Calu3 (cell line): Measurements from ENCODE around the gene DROSHA. TPM values are rescaled to one million over a fixed set of nuclear protein-coding genes. Genes with fewer than 3 reads are reported as not detected.
A peak's percentile ranks its signal among the peaks of the same experiment; 100 is the strongest.

Source experiments
- BruUV-seq: library from RNA; stranded (reverse); fragments of 400-500 nt; replicated peaks from 2 replicates; lab custom pipeline; 2021; lab: Mats Ljungman, UMichigan
- CTCF ChIA-PET: fragments of 300-600 bp; sonication (Branson Sonifier 250); formaldehyde crosslinking; loops from one replicate; lab custom pipeline; 2022; ENCODE audit warnings: antibody characterized with exemption; lab: Charles Lee
- DNase-seq: peaks from one replicate; pipeline ENCODE4 v3.0.0; 2022
- H3K27ac Mint-ChIP-seq: one replicate; pipeline ENCODE4 v1.8.0; 2022; ENCODE audit warnings: mixed read lengths; ENCODE audit not compliant: unreplicated experiment
- H3K27me3 Mint-ChIP-seq: one replicate; pipeline ENCODE4 v1.8.0; 2022; ENCODE audit warnings: mixed read lengths; ENCODE audit not compliant: unreplicated experiment
- H3K36me3 Mint-ChIP-seq: one replicate; pipeline ENCODE4 v1.8.0; 2022; ENCODE audit warnings: mild to moderate bottlenecking, moderate library complexity, mixed read lengths; ENCODE audit not compliant: insufficient read depth, unreplicated experiment
- H3K4me1 Mint-ChIP-seq: one replicate; pipeline ENCODE4 v1.8.0; 2022; ENCODE audit warnings: mild to moderate bottlenecking, low read depth, mixed read lengths; ENCODE audit not compliant: unreplicated experiment
- H3K4me3 Mint-ChIP-seq: one replicate; pipeline ENCODE4 v1.8.0; 2022; ENCODE audit warnings: mild to moderate bottlenecking, low read depth, moderate library complexity, mixed read lengths; ENCODE audit not compliant: unreplicated experiment
- H3K9me3 Mint-ChIP-seq: one replicate; pipeline ENCODE4 v1.8.0; 2022; ENCODE audit warnings: low read depth, mixed read lengths; ENCODE audit not compliant: unreplicated experiment
- intact Hi-C: fragments of 100-400 bp; cut with micrococcal nuclease; formaldehyde crosslinking; loops from one replicate; pipeline ENCODE4 v1.10.0; 2022; ENCODE audit not compliant: unreplicated experiment
- total RNA-seq: library from RNA; stranded (reverse); gene quantifications from 2 replicates; pipeline ENCODE4 v1.2.3, GENCODE V29; 2022
- TF ChIP-seq, protein P1 (sequence below): fragments of 200-600 bp; IDR thresholded peaks from one replicate; pipeline ENCODE4 v1.8.0; 2022; ENCODE audit warnings: antibody characterized with exemption; ENCODE audit not compliant: unreplicated experiment

DROSHA gene
- total RNA-seq, 1 experiment from 2014 or later: 72.5 TPM

DNA sequence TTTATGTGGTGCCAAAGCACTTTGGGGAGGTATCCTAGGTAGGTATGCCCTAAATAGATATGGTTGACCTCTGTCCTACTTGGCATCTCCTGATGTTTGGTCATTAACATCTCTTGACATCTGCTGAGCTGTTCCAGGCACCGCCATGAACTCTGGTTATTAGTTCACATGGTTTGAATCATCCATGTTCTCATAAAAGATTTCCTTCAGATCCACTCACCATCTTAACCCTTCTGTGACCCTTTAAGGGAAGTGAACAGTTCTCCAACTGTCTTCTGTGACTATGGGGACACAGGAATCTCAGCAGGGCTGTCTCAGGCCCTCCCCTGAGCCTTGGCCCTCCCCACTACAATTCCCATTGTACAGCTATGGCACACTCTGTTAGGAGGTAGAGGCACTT, 170.7 kb downstream of the DROSHA start:
- intact Hi-C loops: no loop called here
- no peaks in the 10 kb centered on the region for H3K27me3 Mint-ChIP-seq
- H3K9me3 Mint-ChIP-seq: peaks cover 5% of the 10 kb centered on the region
- H3K4me3 Mint-ChIP-seq: no peak overlapping the region
- CTCF ChIA-PET: no interaction called here
- no TSS peak for BruUV-seq
- TF ChIP-seq, protein P1, sequence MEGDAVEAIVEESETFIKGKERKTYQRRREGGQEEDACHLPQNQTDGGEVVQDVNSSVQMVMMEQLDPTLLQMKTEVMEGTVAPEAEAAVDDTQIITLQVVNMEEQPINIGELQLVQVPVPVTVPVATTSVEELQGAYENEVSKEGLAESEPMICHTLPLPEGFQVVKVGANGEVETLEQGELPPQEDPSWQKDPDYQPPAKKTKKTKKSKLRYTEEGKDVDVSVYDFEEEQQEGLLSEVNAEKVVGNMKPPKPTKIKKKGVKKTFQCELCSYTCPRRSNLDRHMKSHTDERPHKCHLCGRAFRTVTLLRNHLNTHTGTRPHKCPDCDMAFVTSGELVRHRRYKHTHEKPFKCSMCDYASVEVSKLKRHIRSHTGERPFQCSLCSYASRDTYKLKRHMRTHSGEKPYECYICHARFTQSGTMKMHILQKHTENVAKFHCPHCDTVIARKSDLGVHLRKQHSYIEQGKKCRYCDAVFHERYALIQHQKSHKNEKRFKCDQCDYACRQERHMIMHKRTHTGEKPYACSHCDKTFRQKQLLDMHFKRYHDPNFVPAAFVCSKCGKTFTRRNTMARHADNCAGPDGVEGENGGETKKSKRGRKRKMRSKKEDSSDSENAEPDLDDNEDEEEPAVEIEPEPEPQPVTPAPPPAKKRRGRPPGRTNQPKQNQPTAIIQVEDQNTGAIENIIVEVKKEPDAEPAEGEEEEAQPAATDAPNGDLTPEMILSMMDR: no peak
- no peaks in the 10 kb centered on the region for H3K36me3 Mint-ChIP-seq
- H3K4me1 Mint-ChIP-seq: peaks cover 14% of the 10 kb centered on the region
- DNase-seq: no peak
- no peak overlapping the region for H3K27ac Mint-ChIP-seq

DNA sequence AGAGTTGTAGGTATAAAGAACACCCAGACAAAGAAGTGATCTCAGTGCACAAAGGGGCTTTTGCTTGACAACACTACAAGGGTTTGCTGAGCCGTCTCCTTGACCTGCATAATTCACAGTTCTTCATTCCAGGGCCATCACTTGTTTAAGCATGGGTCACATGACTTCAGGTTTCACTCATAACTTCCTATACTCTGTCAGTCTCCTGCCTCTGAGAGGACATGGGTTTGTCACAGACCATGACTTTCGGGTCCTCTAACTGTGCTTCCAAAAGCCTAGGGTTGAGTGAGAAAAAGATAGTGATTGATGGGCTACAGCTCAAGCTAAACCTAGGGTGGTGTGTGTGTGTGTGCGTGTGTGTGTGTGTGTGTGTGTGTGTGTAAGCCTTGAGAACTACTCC, 172.1 kb downstream of the DROSHA start:
- BruUV-seq: no TSS peak
- H3K27me3 Mint-ChIP-seq: no peaks in the 10 kb centered on the region
- no peak overlapping the region for H3K27ac Mint-ChIP-seq
- intact Hi-C loops: no loop called here
- TF ChIP-seq, protein P1: no peak
- CTCF ChIA-PET: interaction anchor here (0.7 kb wide), 1 partner anchor 188 kb away, joined by 3 read pairs; no protein-coding TSS in a partner anchor
- peaks cover 7% of the 10 kb centered on the region for H3K9me3 Mint-ChIP-seq
- no peaks in the 10 kb centered on the region for H3K36me3 Mint-ChIP-seq
- no peak for DNase-seq
- no peak overlapping the region for H3K4me3 Mint-ChIP-seq
- H3K4me1 Mint-ChIP-seq: peaks cover 4% of the 10 kb centered on the region

DNA sequence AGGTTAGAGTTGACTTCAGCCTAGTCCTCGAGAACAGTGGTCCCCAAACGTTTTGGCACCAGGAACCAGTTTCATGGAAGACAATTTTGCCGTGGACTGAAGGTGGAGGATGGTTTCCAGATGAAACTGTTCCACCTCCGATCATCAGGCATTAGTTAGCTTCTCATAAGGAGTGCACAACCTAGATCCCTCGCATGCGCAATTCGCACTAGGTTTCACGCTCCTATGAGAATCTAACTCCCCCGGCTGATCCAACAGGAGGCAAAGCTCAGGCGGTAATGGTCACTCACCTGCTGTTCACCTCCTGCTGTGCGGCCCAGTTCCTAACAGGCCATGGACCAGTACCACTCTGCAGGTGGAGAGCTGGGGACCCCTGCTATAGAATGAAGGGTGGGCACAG, 174.9 kb downstream of the DROSHA start:
- no peak overlapping the region for H3K27ac Mint-ChIP-seq
- no TSS peak for BruUV-seq
- no peaks in the 10 kb centered on the region for H3K4me1 Mint-ChIP-seq
- H3K36me3 Mint-ChIP-seq: no peaks in the 10 kb centered on the region
- H3K27me3 Mint-ChIP-seq: no peaks in the 10 kb centered on the region
- TF ChIP-seq, protein P1: no peak
- intact Hi-C loops: no loop called here
- CTCF ChIA-PET: interaction anchor here (0.6 kb wide), 1 partner anchor 172 kb away, joined by 4 read pairs; no protein-coding TSS in a partner anchor
- H3K4me3 Mint-ChIP-seq: no peak overlapping the region
- DNase-seq: no peak
- H3K9me3 Mint-ChIP-seq: peaks cover 5% of the 10 kb centered on the region

DNA sequence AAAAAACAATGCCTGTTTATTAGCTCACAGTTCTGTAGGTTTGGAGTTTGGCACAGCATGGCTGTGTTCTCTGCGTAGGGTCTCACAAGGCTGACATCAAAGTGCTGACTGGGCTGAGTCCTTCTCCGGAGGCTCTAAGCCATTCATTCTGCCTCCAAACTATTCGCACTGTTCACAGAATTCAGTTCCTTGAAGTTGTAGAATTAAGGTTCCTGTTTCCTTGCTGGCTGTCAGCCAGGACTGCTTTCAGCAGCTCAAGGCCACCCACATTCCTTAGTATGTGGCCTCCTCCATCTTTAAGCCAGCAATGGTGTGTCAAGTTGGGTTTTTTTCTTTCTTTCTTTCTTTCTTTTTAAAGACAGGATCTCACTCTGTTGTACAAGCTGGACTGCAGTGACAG, 176.6 kb downstream of the DROSHA start:
- intact Hi-C loops: no loop called here
- no peak overlapping the region for H3K4me3 Mint-ChIP-seq
- no peaks in the 10 kb centered on the region for H3K36me3 Mint-ChIP-seq
- peak; percentile 4 for DNase-seq
- CTCF ChIA-PET: no interaction called here
- TF ChIP-seq, protein P1: no peak
- H3K9me3 Mint-ChIP-seq: peaks cover 5% of the 10 kb centered on the region
- no peak overlapping the region for H3K27ac Mint-ChIP-seq
- H3K4me1 Mint-ChIP-seq: no peaks in the 10 kb centered on the region
- no peaks in the 10 kb centered on the region for H3K27me3 Mint-ChIP-seq
- BruUV-seq: no TSS peak

Other genes with a start within 250 kb of the DROSHA start
- 25.2 and 27.9 TPM in 2 replicates for gene C5orf22, start 208 bp upstream of the DROSHA start, total RNA-seq
- 0.76 and 0.97 TPM in 2 replicates for gene PDZD2, start 107.0 kb upstream of the DROSHA start, total RNA-seq